ENCODE data around the gene ARID5A. TPM values are rescaled to one million over a fixed set of nuclear protein-coding genes. Genes with fewer than 3 reads are reported as not detected.

ARID5A gene
- total and polyA plus RNA-seq, 10 of the 15 experiments (the other 5 are each of a cell fraction or from before 2014, with no cell fraction given) = 0.76 to 87.1 (median 37.6) TPM

GRCh38 chr2:96520231-96520630 is 16.3 kb upstream of the ARID5A start (continued):
- TF ChIP-seq PRDM15 (CRISPR knock-in tag; IDR thresholded peaks at IDR 0.05) (no peak), FOS (IDR thresholded peaks at IDR 0.05; ENCODE audit: borderline replicate concordance, extremely low read depth, insufficient read length) (no peak), WRNIP1 (IDR thresholded peaks at IDR 0.05; ENCODE audit: borderline replicate concordance, low read depth, low read length) (no peak), E2F4 (IDR thresholded peaks at IDR 0.05; ENCODE audit: low read depth, low read length) (no peak), BCLAF1 (IDR thresholded peaks at IDR 0.05) (no peak), RAD21 (IDR thresholded peaks at IDR 0.05; ENCODE audit: insufficient read depth, low read depth, low read length) (no peak)

Data from GM12878 (cell line).